ENCODE measurements around the gene SIPA1L3. TPM values are rescaled to one million over a fixed set of nuclear protein-coding genes. Genes with fewer than 3 reads are reported as not detected.

SIPA1L3 gene
- total RNA-seq, 1 experiment from 2014 or later: 125 TPM

- CTCF ChIA-PET: interaction anchor here (0.8 kb wide), 1 partner anchor 246 kb away, joined by 3 read pairs; no protein-coding TSS in a partner anchor
- TF ChIP-seq, protein P1, sequence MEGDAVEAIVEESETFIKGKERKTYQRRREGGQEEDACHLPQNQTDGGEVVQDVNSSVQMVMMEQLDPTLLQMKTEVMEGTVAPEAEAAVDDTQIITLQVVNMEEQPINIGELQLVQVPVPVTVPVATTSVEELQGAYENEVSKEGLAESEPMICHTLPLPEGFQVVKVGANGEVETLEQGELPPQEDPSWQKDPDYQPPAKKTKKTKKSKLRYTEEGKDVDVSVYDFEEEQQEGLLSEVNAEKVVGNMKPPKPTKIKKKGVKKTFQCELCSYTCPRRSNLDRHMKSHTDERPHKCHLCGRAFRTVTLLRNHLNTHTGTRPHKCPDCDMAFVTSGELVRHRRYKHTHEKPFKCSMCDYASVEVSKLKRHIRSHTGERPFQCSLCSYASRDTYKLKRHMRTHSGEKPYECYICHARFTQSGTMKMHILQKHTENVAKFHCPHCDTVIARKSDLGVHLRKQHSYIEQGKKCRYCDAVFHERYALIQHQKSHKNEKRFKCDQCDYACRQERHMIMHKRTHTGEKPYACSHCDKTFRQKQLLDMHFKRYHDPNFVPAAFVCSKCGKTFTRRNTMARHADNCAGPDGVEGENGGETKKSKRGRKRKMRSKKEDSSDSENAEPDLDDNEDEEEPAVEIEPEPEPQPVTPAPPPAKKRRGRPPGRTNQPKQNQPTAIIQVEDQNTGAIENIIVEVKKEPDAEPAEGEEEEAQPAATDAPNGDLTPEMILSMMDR (IDR thresholded peaks at IDR 0.05; ENCODE audit: insufficient read depth in 1 of 2, low read depth in 1 of 2, low read length in 1 of 2, severe bottlenecking in 1 of 2, unreplicated experiment in 1 of 2): no peak
These were observed 241.3 kb downstream of the SIPA1L3 start for GRCh38 chr19:38148337-38148736.

DNA sequence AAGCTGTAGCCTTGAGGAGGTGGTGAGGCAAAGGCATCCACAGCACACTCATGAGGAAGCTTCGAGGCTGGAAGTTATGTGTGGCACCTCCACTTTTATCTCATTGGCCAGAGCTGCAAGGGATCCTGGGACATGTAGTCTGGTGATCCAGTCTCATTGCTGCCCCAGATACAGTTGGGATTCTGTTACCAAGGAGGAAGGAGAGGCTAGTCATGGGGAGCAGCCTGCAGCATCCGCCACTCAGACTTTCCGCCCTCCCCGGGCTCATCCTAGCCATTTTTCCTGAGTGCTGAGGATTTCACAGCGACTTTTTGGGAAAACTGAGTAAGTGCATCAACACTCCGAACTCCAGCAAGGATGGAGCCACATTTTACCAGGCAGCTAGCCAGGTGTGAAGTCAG lies 242.7 kb downstream of the SIPA1L3 start:
- H3K36me3 ChIP-seq (ENCODE audit: control insufficient read depth, insufficient read depth, low read length): peaks cover 6% of the 10 kb centered on the region
- H3K9me3 ChIP-seq: no peaks in the 10 kb centered on the region
- POLR2A ChIA-PET: no interaction called here
- Mint-ChIP-seq H3K9me3 (ENCODE audit: unreplicated experiment) (no peaks in the 10 kb centered on the region), H3K36me3 (ENCODE audit: insufficient read depth, unreplicated experiment) (peaks cover 79% of the 10 kb centered on the region), H3K4me1 (ENCODE audit: low read depth, unreplicated experiment) (no peaks in the 10 kb centered on the region), H3K27me3 (ENCODE audit: insufficient read depth, unreplicated experiment) (no peaks in the 10 kb centered on the region), H3K4me3 (ENCODE audit: unreplicated experiment) (no peak overlapping the region), H3K27ac (ENCODE audit: unreplicated experiment) (no peak overlapping the region)
- TF ChIP-seq, protein P1 (IDR thresholded peaks at IDR 0.05; ENCODE audit: insufficient read depth in 1 of 2, low read depth in 1 of 2, low read length in 1 of 2, severe bottlenecking in 1 of 2, unreplicated experiment in 1 of 2): no peak
- no peaks in the 10 kb centered on the region for H3K4me1 ChIP-seq
- no peak for DNase-seq
- intact Hi-C loops (cut with micrococcal nuclease; ENCODE audit: unreplicated experiment): loop anchor here (10.0 kb wide), 1 partner anchor 75 kb away; the partner anchor contains the start of gene DPF1
- no peaks in the 10 kb centered on the region for H3K27me3 ChIP-seq (replicated peaks; ENCODE audit: control insufficient read depth, insufficient read depth, low read length)
- H3K4me3 ChIP-seq (ENCODE audit: low read depth, low read length): no peak overlapping the region
- no TSS peak for BruUV-seq (replicated peaks)
- CTCF ChIA-PET: no interaction called here

More at GRCh38 chr19:38148337-38148736, 241.3 kb downstream of the SIPA1L3 start:
- Mint-ChIP-seq H3K36me3 (ENCODE audit: insufficient read depth, unreplicated experiment) (peaks cover 85% of the 10 kb centered on the region), H3K27ac (ENCODE audit: unreplicated experiment) (no peak overlapping the region), H3K9me3 (ENCODE audit: unreplicated experiment) (no peaks in the 10 kb centered on the region), H3K4me1 (ENCODE audit: low read depth, unreplicated experiment) (no peaks in the 10 kb centered on the region), H3K27me3 (ENCODE audit: insufficient read depth, unreplicated experiment) (no peaks in the 10 kb centered on the region), H3K4me3 (ENCODE audit: unreplicated experiment) (no peak overlapping the region)
- no TSS peak for BruUV-seq (replicated peaks)
- DNase-seq: no peak
- no peaks in the 10 kb centered on the region for H3K9me3 ChIP-seq
- peaks cover 6% of the 10 kb centered on the region for H3K36me3 ChIP-seq (ENCODE audit: control insufficient read depth, insufficient read depth, low read length)
- intact Hi-C loops (cut with micrococcal nuclease; ENCODE audit: unreplicated experiment): loop anchor here (10.0 kb wide), 1 partner anchor 76 kb away; the partner anchor contains the start of gene DPF1
- POLR2A ChIA-PET: no interaction called here
- no peaks in the 10 kb centered on the region for H3K4me1 ChIP-seq
- H3K27me3 ChIP-seq (replicated peaks; ENCODE audit: control insufficient read depth, insufficient read depth, low read length): no peaks in the 10 kb centered on the region
- no peak overlapping the region for H3K4me3 ChIP-seq (ENCODE audit: low read depth, low read length)

DNA sequence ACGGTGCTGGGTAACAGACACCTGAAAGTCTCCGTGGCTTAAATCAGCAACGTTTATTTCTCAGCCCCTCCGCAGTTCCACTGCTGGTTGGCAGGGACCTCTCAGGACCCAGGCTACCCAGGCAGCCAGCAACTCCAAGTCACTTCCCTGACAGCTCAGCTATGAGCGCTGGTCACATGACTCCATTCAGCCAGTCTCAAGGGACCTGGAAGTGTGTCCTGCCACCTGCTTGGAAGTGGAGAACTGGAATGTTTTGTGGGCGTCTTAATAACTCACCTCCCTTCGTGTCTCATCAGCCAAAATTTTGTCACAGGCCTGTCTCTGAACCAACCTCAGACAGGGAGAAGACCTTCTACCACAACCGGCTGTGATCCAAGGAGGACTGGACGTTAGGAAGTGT lies 244.2 kb downstream of the SIPA1L3 start:
- BruUV-seq (replicated peaks): no TSS peak
- no peaks in the 10 kb centered on the region for H3K9me3 Mint-ChIP-seq (ENCODE audit: unreplicated experiment)
- no peak overlapping the region for H3K4me3 ChIP-seq (ENCODE audit: low read depth, low read length)
- H3K4me3 Mint-ChIP-seq (ENCODE audit: unreplicated experiment): no peak overlapping the region
- peaks cover 6% of the 10 kb centered on the region for H3K36me3 ChIP-seq (ENCODE audit: control insufficient read depth, insufficient read depth, low read length)
- H3K4me1 Mint-ChIP-seq (ENCODE audit: low read depth, unreplicated experiment): no peaks in the 10 kb centered on the region
- TF ChIP-seq, protein P1 (IDR thresholded peaks at IDR 0.05; ENCODE audit: insufficient read depth in 1 of 2, low read depth in 1 of 2, low read length in 1 of 2, severe bottlenecking in 1 of 2, unreplicated experiment in 1 of 2): no peak
- POLR2A ChIA-PET: no interaction called here
- H3K4me1 ChIP-seq: no peaks in the 10 kb centered on the region
- H3K27ac Mint-ChIP-seq (ENCODE audit: unreplicated experiment): no peak overlapping the region
- DNase-seq: no peak
- H3K9me3 ChIP-seq: no peaks in the 10 kb centered on the region
- no peaks in the 10 kb centered on the region for H3K27me3 ChIP-seq (replicated peaks; ENCODE audit: control insufficient read depth, insufficient read depth, low read length)
- CTCF ChIA-PET: no interaction called here
- H3K36me3 Mint-ChIP-seq (ENCODE audit: insufficient read depth, unreplicated experiment): peaks cover 81% of the 10 kb centered on the region
- intact Hi-C loops (cut with micrococcal nuclease; ENCODE audit: unreplicated experiment): no loop called here
- H3K27me3 Mint-ChIP-seq (ENCODE audit: insufficient read depth, unreplicated experiment): no peaks in the 10 kb centered on the region
